Measurements from ENCODE around the gene ILDR2.

Gene ILDR2

DNA sequence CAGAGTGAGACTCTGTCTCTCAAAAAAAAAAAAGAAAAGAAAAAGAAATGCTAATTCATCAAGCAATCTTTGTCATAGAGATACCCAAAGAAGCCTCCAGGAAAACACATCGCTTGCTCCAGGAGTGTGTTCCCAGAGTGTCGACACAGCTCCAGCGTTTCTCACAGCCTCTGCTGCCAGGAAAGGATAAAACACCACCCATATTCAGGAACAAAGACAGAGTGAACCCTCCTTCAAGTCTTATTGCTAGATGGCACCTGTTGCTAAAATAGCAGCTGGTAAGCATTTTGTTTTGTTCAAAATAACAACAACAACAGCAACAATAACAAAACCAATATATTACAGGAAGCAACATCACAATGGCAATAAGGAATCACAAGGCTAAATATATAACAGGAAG, 3.1 kb downstream of the ILDR2 start:
- DNase-seq (ENCODE audit: low read depth), result no peak
- TF ChIP-seq, protein P1, sequence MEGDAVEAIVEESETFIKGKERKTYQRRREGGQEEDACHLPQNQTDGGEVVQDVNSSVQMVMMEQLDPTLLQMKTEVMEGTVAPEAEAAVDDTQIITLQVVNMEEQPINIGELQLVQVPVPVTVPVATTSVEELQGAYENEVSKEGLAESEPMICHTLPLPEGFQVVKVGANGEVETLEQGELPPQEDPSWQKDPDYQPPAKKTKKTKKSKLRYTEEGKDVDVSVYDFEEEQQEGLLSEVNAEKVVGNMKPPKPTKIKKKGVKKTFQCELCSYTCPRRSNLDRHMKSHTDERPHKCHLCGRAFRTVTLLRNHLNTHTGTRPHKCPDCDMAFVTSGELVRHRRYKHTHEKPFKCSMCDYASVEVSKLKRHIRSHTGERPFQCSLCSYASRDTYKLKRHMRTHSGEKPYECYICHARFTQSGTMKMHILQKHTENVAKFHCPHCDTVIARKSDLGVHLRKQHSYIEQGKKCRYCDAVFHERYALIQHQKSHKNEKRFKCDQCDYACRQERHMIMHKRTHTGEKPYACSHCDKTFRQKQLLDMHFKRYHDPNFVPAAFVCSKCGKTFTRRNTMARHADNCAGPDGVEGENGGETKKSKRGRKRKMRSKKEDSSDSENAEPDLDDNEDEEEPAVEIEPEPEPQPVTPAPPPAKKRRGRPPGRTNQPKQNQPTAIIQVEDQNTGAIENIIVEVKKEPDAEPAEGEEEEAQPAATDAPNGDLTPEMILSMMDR (IDR thresholded peaks at IDR 0.05; ENCODE audit: low read depth, low read length, missing control alignments), result no peak
- H3K4me3 ChIP-seq (ENCODE audit: low read depth, low read length), result no peak overlapping the region

DNA sequence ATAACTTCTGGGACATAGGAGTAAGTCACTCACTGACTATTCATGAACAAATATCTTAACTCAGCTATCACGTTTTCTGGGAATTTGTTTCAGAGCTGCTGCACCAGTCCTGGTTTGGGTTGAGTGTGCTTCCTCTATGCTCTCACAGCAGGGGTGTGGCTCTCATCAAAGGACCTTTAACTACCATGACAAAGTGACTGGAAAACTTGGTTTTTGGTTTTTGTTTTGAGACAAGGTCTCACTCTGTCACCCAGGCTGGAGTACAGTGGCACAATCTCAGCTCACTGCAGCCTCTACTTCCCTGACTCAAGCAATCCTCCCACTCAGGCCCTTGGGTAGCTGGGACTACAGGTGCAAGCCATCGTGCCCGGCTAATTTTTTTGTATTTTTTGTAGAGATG, 4.1 kb downstream of the ILDR2 start:
- TF ChIP-seq, protein P1 (IDR thresholded peaks at IDR 0.05; ENCODE audit: low read depth, low read length, missing control alignments), result no peak
- H3K4me3 ChIP-seq (ENCODE audit: low read depth, low read length), result no peak overlapping the region
- no peak for DNase-seq (ENCODE audit: low read depth)

DNA sequence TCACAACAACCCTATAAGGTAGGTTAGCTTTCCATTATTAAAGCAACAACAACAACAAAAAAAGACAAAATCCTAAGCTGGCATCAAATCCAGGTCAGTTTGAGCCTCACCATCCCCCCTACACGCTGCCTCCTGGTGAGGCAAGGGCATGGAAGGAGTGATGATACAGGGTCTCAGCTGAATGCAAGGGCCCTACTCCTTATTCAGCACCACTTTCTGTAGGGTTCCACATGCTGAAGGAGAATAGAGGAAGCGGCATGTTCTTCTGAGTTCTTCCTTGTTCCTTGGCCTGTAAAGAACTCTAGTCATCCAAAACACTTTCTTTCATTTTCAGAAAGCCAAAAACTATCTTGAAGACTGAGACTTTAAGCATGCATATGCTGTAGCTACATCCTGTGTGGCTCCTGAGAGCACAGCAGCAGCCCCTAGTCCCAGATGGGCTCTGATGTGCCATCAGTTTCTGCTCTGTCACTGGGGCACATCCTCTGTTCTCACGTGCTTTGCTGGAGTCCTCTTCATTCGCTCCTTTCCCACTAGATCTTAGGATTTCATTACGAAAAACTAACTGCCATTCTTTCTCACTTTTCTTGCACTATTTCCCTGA, 6.2 kb downstream of the ILDR2 start:
- peak; percentile 48 for DNase-seq (ENCODE audit: low read depth)
- H3K4me3 ChIP-seq (ENCODE audit: low read depth, low read length), result no peak overlapping the region

DNA sequence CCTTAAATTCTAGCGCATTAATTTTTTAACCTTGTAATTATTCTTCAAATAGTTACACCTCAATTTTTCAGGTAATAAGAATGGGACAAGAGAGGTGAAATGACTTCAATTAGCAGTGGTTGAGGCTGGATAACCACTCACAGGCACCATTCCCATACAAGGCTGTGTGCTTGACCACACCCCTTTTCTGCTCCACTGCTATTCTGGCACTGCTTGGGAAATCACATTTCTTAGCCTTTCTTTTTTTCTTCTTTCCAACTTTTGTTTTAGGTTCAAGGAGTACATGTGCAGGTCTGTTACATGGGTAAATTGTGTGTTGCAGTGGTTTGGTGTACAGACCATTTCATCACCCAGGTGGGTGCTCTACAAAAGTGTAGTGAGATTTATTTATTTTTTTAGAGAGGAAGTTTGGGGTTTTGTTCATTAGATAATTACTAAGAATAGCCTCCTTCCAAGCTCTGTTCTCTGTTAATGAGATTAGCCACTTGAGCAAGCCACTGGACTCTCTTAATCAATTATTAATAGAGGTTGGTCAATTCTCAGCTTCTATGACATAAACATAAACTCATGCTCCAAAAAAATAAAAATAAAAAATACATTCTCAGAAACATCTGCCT, 14.4 kb downstream of the ILDR2 start:
- TF ChIP-seq, protein P1 (IDR thresholded peaks at IDR 0.05; ENCODE audit: low read depth, low read length, missing control alignments), result no peak
- no peak for DNase-seq (ENCODE audit: low read depth)
- no peak overlapping the region for H3K4me3 ChIP-seq (ENCODE audit: low read depth, low read length)

More for the DNA sequence above, 6.2 kb downstream of the ILDR2 start:
- TF ChIP-seq, protein P1 (IDR thresholded peaks at IDR 0.05; ENCODE audit: low read depth, low read length, missing control alignments), result no peak

DNA sequence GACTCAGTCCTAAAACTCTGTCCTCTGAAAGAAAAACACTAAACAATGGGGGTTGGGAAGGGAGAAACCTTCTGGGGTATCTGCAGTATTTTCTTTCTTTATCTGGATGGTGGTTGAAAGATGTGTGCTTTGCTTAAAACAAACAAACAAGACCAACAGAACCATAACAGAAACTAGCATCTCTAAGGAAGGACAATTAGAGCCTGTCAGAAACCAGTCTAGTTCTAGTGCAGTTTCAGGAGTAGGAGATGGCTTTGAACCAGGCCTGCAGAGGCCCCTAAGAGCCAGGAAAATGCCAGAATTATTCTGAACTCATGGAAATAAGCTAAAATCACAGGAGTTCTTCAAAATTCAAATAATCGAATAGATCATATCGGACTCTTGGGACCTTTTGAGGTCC, 18.5 kb downstream of the ILDR2 start:
- TF ChIP-seq, protein P1 (IDR thresholded peaks at IDR 0.05; ENCODE audit: low read depth, low read length, missing control alignments), result no peak
- no peak overlapping the region for H3K4me3 ChIP-seq (ENCODE audit: low read depth, low read length)
- no peak for DNase-seq (ENCODE audit: low read depth)

DNA sequence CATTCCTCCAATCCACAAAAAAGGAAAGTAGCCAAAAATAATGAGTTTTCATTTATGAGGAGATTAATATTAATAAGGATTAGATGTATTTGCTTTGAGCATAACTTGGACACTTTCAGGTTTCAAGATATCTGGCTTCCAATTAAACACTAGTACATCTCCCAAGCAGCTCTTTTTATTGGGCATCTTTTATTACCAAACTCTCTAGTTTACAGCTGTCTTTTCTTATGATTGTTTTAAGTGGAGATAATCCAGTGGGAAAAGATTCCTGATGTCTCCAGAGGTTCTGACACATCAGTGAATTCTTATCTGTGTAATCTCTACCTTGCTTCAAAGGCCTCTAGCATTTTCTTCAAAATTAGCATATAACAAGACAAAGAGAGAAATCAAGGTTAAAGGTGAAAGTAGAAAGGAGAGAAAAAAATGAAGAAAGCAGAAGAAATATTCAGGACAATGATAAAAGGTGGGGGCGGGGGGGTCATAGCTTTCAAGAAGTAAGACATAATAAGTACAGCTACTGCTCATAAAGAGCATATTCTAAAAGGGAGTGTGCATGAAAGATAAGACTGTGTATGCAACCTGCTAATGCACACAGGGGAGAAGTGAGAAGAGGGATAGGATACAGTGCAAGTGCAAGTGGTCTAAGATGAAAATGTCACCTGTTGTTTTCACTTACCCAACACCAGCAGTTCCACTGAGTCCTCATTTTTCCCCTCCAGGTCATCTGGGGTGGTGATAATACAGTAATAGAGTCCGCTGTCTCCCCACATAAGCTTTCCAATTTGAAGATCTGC, 19.1 kb downstream of the ILDR2 start:
- TF ChIP-seq, protein P1 (IDR thresholded peaks at IDR 0.05; ENCODE audit: low read depth, low read length, missing control alignments), result no peak
- no peak for DNase-seq (ENCODE audit: low read depth)
- H3K4me3 ChIP-seq (ENCODE audit: low read depth, low read length), result no peak overlapping the region
